ENCODE results near the gene ABHD12. TPM values are rescaled to one million over a fixed set of nuclear protein-coding genes. Genes with fewer than 3 reads are reported as not detected.

The ABHD12 gene
- total RNA-seq, 8 experiments from 2014 or later: 23.2 to 79.9 (median 29.6) TPM

- Histone ChIP-seq H3K4me1 (replicated peaks in 1 of 2) (no peaks in the 10 kb centered on the region), H3K27ac (no peak overlapping the region), H3K4me3 (no peak overlapping the region)
- in situ Hi-C loops (cut with MboI; ENCODE audit: low pct_unique_long_range_greater_than_20kb in 2 of 9, low sequenced_read_pairs in 9 of 9, unreplicated experiment in 9 of 9): loop anchor here in 1 of 9 experiments (25.0 kb wide), 1 partner anchor 111 kb away; the partner anchor contains the start of gene ABHD12
- no peak for ATAC-seq (replicated peaks in 6 of 8)
- 100% methylated on average over 1 of the region's 24 CpGs; no CpG with 5 or more reads in 9 of the 10 experiments for WGBS, 10 experiments
These were observed 114.0 kb downstream of the ABHD12 start for GRCh38 chr20:25276533-25277050.

- no peak for ATAC-seq (replicated peaks in 6 of 8)
- Histone ChIP-seq H3K4me1 (replicated peaks in 1 of 2) (no peaks in the 10 kb centered on the region), H3K27ac (no peak overlapping the region), H3K4me3 (no peak overlapping the region)
- WGBS, 10 experiments: 100% methylated on average over 1 to 2 of the region's 20 CpGs; no CpG with 5 or more reads in 7 of the 10 experiments
- in situ Hi-C loops (cut with MboI; ENCODE audit: low pct_unique_long_range_greater_than_20kb in 2 of 9, low sequenced_read_pairs in 9 of 9, unreplicated experiment in 9 of 9): loop anchor here in 1 of 9 experiments (25.0 kb wide), 1 partner anchor 111 kb away; the partner anchor contains the start of gene ABHD12
These were observed 114.7 kb downstream of the ABHD12 start for GRCh38 chr20:25275813-25276532.

GRCh38 chr20:25274891-25275812 is 115.5 kb downstream of the ABHD12 start:
- in situ Hi-C loops (cut with MboI; ENCODE audit: low pct_unique_long_range_greater_than_20kb in 2 of 9, low sequenced_read_pairs in 9 of 9, unreplicated experiment in 9 of 9): loop anchor here in 2 of 9 experiments (25.0 kb wide), 2 partner anchors 112 to 162 kb away; partner anchors contain the start of gene ABHD12 (in 1 of the 2)
- Histone ChIP-seq H3K27ac (no peak overlapping the region), H3K4me3 (no peak overlapping the region), H3K4me1 (replicated peaks in 1 of 2) (no peaks in the 10 kb centered on the region)
- no peak for ATAC-seq (replicated peaks in 6 of 8)
- 77 to 100% (median 90%) methylated on average over 2 to 6 of the region's 32 CpGs; no CpG with 5 or more reads in 4 of the 10 experiments for WGBS, 10 experiments

GRCh38 chr20:25274481-25274880 is 116.2 kb downstream of the ABHD12 start:
- no peak overlapping the region for H3K27ac ChIP-seq
- no peaks in the 10 kb centered on the region for H3K4me1 ChIP-seq (replicated peaks in 1 of 2)
- no peak for ATAC-seq (replicated peaks in 6 of 8)
- in situ Hi-C loops (cut with MboI; ENCODE audit: low pct_unique_long_range_greater_than_20kb in 2 of 9, low sequenced_read_pairs in 9 of 9, unreplicated experiment in 9 of 9): loop anchor here in 1 of 9 experiments (25.0 kb wide), 1 partner anchor 163 kb away; no protein-coding TSS in a partner anchor
- no peak overlapping the region for H3K4me3 ChIP-seq
- 73 to 100% (median 100%) methylated on average over 1 to 5 of the region's 20 CpGs; no CpG with 5 or more reads in 5 of the 10 experiments for WGBS, 10 experiments

- no peak overlapping the region for H3K27ac ChIP-seq
- in situ Hi-C loops (cut with MboI; ENCODE audit: low pct_unique_long_range_greater_than_20kb in 2 of 9, low sequenced_read_pairs in 9 of 9, unreplicated experiment in 9 of 9): loop anchor here in 1 of 9 experiments (25.0 kb wide), 1 partner anchor 164 kb away; no protein-coding TSS in a partner anchor
- ATAC-seq (replicated peaks in 6 of 8): no peak
- 59 to 100% (median 91%) methylated on average over 2 to 13 of the region's 20 CpGs for WGBS, 10 experiments
- H3K4me3 ChIP-seq: no peak overlapping the region
- no peaks in the 10 kb centered on the region for H3K4me1 ChIP-seq (replicated peaks in 1 of 2)
These were observed 116.9 kb downstream of the ABHD12 start for GRCh38 chr20:25273541-25274358.

- no peak overlapping the region for H3K4me3 ChIP-seq
- peak in 1 of 8 experiments; percentile 18 for ATAC-seq (replicated peaks in 6 of 8)
- 29 to 100% (median 88%) methylated on average over 1 to 7 of the region's 10 CpGs; no CpG with 5 or more reads in 5 of the 10 experiments for WGBS, 10 experiments
- in situ Hi-C loops (cut with MboI; ENCODE audit: low pct_unique_long_range_greater_than_20kb in 2 of 9, low sequenced_read_pairs in 9 of 9, unreplicated experiment in 9 of 9): loop anchor here in 1 of 9 experiments (25.0 kb wide), 1 partner anchor 164 kb away; no protein-coding TSS in a partner anchor
- no peaks in the 10 kb centered on the region for H3K4me1 ChIP-seq (replicated peaks in 1 of 2)
- H3K27ac ChIP-seq: no peak overlapping the region
These were observed 117.6 kb downstream of the ABHD12 start for GRCh38 chr20:25273046-25273445.

GRCh38 chr20:25272223-25273000 is 118.2 kb downstream of the ABHD12 start:
- 70 to 91% (median 85%) methylated on average over 2 to 19 of the region's 19 CpGs; no CpG with 5 or more reads in 4 of the 10 experiments for WGBS, 10 experiments
- ATAC-seq (replicated peaks in 6 of 8): peak in 1 of 8 experiments; percentile 72
- Histone ChIP-seq H3K27ac (no peak overlapping the region), H3K4me3 (no peak overlapping the region), H3K4me1 (replicated peaks in 1 of 2) (no peaks in the 10 kb centered on the region)
- in situ Hi-C loops (cut with MboI; ENCODE audit: low pct_unique_long_range_greater_than_20kb in 2 of 9, low sequenced_read_pairs in 9 of 9, unreplicated experiment in 9 of 9): loop anchor here in 1 of 9 experiments (25.0 kb wide), 1 partner anchor 165 kb away; no protein-coding TSS in a partner anchor

GRCh38 chr20:25271486-25272222 is 119.0 kb downstream of the ABHD12 start:
- in situ Hi-C loops (cut with MboI; ENCODE audit: low pct_unique_long_range_greater_than_20kb in 2 of 9, low sequenced_read_pairs in 9 of 9, unreplicated experiment in 9 of 9): loop anchor here in 1 of 9 experiments (25.0 kb wide), 1 partner anchor 166 kb away; no protein-coding TSS in a partner anchor

GRCh38 chr20:25270829-25271251 is 119.8 kb downstream of the ABHD12 start:
- Histone ChIP-seq H3K27ac (no peak overlapping the region), H3K4me3 (no peak overlapping the region), H3K4me1 (replicated peaks in 1 of 2) (no peaks in the 10 kb centered on the region)
- ATAC-seq (replicated peaks in 6 of 8): peak in 1 of 8 experiments; percentile 41
- 71 to 100% (median 93%) methylated on average over 1 to 11 of the region's 12 CpGs; no CpG with 5 or more reads in 3 of the 10 experiments for WGBS, 10 experiments
- in situ Hi-C loops (cut with MboI; ENCODE audit: low pct_unique_long_range_greater_than_20kb in 2 of 9, low sequenced_read_pairs in 9 of 9, unreplicated experiment in 9 of 9): loop anchor here in 1 of 9 experiments (25.0 kb wide), 1 partner anchor 166 kb away; no protein-coding TSS in a partner anchor

More at GRCh38 chr20:25271486-25272222, 119.0 kb downstream of the ABHD12 start:
- no peak overlapping the region for H3K27ac ChIP-seq
- peak in 2 of 8 experiments; percentile 26 to 38 for ATAC-seq (replicated peaks in 6 of 8)
- WGBS, 10 experiments: 25 to 100% (median 88%) methylated on average over 1 to 8 of the region's 13 CpGs; no CpG with 5 or more reads in 1 of the 10 experiments
- H3K4me1 ChIP-seq (replicated peaks in 1 of 2): no peaks in the 10 kb centered on the region
- no peak overlapping the region for H3K4me3 ChIP-seq

- ATAC-seq (replicated peaks in 6 of 8): no peak
- H3K4me1 ChIP-seq (replicated peaks in 1 of 2): no peaks in the 10 kb centered on the region
- H3K4me3 ChIP-seq: no peak overlapping the region
- 75 to 100% (median 95%) methylated on average over 1 to 4 of the region's 6 CpGs; no CpG with 5 or more reads in 2 of the 10 experiments for WGBS, 10 experiments
- in situ Hi-C loops (cut with MboI; ENCODE audit: low pct_unique_long_range_greater_than_20kb in 2 of 9, low sequenced_read_pairs in 9 of 9, unreplicated experiment in 9 of 9): loop anchor here in 1 of 9 experiments (25.0 kb wide), 1 partner anchor 167 kb away; no protein-coding TSS in a partner anchor
- no peak overlapping the region for H3K27ac ChIP-seq
These were observed 120.8 kb downstream of the ABHD12 start for GRCh38 chr20:25269833-25270170.

Data from motor neuron (in vitro differentiated cells).